ENCODE results near the gene TMEM178A.

TMEM178A gene

DNA sequence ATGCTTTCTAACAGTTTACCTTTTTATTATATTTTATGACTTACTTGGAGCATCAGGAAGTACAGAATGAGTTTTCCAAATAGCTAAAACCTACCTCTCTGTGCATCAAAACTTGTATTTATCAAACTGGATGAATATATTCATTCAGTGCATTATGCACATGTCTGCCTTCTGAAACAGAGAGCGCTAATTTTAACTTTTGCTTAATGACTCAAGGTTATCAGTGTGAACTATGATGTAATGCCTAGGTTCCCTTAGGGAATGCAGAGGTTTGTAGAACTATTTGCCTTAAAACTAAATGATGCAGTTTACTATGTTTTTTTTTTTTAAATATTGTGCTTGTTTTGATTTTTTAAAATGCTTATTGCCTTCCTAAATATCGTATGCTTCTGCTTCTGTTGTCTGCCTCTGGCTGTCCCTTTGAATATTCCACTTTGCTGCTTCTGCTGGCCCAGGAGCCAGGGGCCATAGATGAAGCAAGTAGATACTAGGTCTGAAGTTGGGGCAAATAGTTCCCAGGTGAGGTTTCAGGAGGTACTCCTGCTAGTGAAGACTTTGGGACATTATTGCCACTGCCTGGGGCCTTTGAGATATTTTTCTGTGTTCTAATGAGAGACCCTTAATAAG is 16.5 kb downstream of the TMEM178A start:
- no peak for DNase-seq

DNA sequence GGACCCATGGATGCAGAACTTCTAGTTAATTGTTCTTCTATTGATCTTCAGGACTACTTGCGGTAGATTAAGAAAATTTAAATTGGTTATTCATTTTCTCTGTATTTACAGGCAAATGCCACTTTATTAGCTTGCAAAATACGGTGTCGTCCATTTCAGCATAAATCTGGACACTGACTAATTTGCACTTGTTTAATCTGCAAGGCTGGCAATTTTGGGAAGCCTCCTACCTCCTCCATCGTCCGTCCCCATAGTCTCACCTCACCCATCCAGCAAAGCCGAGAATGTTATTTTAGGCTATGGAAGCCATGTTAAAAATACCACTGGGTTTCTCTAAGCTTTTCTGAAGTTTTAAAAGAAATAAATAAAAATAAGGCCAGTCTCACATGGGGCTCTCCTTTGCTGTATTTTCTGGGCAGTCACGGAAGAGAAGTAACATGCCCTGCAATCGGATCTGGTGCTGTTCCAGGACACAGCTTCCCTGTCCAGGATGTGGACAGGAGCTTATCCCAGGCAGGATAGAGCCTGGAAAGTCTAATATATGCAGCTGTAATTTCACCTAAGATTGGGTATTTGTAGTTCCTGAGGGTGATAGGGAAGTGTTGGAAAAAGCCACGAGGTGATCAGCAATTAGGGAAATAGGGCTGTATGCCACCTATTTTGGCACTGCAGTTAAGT is 17.4 kb downstream of the TMEM178A start:
- no peak for DNase-seq

DNA sequence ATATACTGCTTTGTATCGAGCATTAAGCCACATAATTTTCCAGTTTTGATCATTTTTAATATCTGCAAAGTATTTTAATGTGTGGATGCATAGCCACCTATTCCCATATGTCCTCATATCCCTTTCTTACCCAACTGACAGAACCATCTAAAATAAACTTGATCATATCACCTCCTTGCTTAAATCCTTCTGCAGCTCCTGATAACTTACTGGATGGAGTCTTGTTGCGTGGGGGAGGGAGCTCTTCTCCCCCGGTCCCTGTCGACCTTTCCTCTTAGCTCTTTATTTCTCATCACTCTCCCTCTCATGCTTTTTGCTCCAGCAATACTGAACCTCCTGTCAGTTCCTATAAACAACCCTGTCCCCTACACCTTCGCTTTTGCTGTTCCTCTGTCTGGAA is 18.7 kb downstream of the TMEM178A start:
- no peak for DNase-seq

DNA sequence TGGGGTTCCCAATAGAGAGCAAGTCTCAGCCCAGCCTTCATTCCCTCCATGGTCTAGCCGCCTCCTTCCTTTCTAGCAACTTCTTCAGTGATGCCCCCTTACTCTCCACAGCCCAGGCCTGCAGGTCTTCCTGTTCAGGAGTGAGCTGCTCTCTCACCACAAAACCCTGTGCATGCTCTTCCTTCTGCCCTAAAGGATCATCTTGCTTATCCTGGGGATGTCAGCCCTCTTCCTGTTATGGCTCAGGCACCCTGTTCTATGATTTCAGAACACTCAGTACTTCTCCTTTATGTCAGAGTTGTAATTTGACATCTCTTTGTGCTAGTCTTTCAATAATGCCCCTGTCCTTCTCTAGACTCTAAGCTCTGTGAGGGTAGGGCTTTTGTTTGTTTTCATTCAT is 19.4 kb downstream of the TMEM178A start:
- no peak for DNase-seq

DNA sequence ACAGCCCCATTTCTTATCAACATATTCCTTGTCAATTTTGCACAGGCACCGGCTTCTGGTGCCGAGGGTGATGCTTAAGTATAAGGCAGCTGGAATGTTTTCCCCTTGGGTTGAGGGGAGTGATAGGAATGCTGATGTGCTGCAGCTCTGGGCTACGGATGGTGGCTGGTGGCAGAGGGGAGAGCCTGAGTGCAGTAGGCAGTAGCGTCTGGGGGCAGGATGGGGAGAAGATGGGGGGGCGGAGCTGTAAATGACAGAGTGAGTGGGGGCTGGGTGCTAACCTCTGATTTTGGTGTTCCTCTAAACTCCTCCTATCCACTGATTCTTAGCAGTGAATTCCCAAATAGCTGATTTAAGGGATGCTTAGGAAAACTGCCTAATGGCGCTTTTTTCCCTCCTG is 20.7 kb downstream of the TMEM178A start:
- no peak for DNase-seq

DNA sequence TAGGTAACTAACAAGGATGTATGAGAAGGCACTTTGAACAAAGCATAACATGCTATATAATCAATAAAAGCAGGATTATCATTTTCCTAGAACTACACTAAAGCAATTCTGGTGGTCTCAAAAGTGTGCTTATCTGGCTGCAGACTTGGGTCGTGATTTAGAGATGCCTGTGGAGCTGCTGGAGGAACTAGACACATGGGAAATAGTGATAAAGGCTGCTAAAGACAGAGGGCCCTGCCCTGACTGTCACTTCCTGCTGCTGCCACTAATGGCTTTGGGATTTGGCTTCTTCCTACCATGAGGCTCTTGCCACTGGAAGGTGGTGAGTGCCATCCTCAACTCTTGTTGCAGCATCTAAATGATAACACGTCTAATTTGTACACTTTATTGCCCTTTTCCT is 22.5 kb downstream of the TMEM178A start:
- DNase-seq = no peak

DNA sequence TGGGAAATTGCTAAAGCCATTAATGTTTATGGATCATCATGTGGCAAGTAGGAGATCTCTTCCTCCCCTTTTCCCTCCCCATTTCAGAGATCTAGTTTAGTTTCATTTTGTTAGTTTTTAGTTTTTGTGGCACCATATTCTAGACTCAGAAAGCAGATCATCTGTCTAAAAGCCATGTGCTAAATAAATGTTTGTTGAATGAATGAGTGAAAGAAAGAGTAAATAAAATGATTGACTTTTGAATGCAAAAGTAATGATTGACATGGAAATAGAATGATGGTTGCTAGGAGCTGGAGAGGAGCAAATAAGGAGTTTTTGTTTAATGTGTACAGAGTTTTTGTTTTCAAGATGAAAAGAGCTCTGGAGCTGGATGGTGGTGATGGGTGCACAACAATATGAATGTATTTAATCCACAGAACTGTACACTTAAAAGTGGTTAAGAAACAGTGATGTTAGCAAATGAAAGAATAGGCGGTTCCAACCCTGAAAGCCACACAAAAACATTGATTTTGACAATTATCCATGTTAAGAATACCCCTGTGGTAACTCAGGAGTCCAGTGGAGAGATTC is 23.6 kb downstream of the TMEM178A start:
- no peak for DNase-seq

DNA sequence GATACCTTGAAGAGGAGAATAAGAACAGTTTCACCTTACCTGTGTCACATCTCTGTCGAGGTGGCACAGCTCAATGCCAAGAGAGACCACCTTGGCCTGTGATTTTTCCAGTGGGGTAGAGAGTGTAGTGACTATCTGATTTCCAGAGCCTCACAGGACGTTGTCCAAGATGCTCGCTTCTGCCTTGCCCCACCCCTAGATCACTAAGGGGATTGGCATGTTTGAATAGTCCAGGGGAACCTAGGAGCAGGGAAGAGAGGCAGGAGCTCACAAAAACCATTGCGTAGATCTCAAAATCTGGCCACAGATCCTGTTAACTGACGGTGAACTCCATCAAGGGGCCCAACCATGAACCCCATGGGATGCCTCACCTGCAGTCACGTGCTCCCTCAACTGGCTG is 24.2 kb downstream of the TMEM178A start:
- DNase-seq = no peak

DNA sequence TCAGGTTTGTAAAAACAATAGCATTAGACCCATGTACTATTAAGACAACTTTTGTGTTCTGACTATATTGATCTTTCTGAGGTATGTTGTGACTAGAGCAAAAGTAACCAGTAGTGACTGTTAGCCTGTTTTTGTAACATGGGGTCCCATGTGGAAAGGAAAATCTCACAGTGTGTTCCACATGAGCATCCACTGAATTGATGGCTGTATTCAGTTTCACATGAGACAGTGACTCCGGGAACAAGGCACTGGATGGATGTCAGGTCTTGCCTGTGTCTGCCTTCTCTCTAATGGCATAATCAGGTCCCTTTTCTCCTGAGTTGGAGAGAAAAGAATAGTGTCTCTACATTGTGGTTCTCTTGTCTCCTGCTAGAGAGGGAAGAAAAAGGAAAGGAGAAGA is 27.5 kb downstream of the TMEM178A start:
- no peak for DNase-seq

DNA sequence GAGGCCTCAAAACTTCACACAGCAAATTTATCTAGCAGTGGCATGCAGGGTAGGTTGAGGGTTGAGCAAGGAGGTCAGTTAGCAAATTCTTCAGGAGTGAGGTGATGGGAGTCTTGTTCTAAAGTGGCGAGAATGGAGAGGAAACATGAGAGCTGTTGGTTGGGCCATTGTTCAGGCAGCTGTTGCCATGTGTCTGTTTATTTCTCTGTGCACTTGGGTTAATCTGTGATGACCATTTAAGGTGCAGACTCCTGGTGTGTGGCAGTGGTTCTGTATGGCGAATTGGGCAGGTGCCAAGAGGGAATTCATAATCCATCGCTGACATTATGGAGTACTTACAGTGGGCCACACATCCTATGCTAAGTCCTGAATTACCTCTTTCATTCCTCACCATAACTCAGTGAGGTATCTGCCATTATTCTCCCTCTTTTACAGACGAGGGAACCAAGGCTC is 30.4 kb downstream of the TMEM178A start:
- DNase-seq = no peak

DNA sequence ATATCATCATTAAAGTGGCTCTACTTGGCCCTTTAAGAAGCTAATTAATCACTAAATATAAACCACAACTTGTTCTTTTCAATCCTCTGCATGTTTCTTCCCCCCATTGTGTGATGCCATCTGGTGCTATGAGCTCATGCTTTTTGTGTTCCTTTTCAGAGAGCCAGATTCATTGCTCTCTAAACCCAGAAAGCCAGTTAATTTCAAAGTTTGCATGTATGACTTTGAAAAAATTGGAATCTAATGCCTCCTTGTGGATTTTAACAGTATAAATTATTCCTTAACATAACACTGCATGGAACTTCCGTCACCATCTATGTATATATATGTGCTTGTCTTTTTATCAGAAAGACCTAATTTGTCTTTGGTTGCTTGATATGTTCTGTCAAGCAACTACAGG is 31.1 kb downstream of the TMEM178A start:
- no peak for DNase-seq

DNA sequence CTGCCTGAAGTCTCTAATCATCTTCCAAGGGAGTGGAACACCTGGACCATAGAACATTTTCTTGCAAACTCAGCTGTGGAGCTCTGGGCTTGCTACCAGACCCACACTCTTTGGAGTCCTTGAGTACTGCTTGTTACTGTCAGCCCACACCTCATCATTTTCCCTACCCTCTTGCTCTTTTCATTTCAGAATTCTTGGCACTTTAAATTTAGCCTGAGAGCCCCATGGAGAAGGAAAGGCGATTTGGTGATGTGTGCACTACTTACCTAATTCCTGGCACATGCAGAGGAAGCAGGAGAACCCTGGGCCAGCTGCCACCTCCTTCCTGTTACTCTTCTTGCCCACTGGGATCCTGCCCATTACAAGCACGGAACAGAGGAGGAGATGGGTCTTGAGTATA is 31.7 kb downstream of the TMEM178A start:
- DNase-seq = no peak

DNA sequence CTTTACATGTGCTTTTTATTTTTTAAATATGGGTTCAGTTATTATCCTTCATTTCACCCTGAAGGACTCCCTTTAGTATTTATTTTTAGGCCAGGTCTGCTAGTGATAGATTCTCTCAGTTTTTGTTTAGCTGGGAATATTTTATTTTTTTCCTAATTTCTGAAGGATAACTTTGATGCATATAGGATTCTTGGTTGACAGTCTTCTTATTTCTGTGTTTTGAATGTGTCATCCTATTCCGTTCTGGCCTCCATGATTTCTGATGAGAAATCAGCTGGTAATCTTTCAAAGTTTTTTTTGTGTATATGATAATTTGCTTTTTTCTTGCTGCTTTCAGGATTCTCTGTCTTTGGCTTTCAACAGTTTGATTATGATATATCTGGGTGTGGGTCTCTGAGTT is 35.4 kb downstream of the TMEM178A start:
- no peak for DNase-seq

DNA sequence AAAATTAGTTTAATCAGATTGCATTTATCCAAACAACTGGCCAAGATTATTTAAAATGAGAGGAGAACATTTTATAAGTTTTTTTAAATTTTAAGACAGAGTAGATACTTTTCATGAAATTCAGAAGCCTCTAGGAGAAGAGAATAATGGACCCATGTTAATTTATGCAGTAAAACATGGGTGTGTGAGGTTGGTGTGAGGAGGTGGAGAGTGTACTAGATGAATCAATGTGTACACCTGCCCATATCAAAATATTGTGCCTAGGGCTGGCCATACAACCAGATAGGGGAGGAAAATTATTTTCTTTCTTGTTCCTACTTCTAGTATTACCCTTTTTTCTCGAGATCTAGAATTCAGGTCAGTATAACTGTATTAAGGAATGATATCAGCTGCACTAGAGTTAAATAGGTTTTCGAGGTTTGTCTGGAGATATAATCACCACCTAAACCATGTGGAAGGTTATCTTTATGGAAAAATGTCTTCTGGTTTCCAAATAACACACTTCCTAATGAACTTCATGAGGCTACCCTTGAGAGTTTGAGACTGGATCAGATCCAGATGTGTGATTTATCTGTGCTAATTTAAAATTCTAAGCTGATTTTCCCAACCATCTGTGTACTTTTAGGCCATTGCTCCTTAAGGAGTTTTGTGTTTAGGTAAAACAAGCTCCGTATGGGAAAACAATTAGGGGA is 37.6 kb downstream of the TMEM178A start:
- no peak for DNase-seq

DNA sequence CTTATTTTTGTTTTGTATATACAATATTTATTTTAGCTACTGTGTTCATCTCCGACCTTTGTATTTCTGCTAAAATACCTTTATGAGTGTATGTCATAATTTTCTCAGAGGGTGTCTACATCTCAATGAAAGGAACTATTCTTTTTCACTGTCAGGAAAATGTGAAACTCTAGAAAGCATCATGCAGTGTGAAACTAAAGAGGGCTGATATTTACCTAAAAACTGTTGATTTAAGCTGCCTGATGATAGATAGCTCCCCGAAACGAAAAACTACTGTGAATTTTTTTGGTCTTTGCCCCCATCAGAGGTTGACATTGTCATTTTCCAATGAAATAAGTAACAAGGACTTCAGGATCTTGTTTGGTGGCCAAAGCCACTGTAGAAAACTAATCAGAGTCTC is 38.8 kb downstream of the TMEM178A start:
- DNase-seq = no peak

DNA sequence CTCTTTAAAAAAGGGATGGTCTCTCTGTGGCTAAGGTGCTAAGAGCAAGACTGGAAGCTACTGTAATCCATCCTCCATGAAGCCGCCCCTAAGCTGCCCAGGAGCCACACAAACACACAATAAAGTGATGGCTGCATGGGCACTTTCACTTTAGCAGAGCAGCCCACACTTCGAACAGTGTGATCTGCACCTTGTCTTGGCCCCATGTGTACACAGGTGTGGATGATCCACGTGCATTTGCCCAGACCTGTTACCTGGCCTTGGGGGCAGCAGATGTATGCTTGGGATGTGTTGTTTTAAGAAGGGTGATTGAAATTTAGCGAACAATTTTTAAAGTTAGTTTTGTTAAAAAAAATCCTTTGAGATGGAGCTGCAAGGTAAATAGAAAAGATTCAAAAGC is 39.9 kb downstream of the TMEM178A start:
- no peak for DNase-seq

DNA sequence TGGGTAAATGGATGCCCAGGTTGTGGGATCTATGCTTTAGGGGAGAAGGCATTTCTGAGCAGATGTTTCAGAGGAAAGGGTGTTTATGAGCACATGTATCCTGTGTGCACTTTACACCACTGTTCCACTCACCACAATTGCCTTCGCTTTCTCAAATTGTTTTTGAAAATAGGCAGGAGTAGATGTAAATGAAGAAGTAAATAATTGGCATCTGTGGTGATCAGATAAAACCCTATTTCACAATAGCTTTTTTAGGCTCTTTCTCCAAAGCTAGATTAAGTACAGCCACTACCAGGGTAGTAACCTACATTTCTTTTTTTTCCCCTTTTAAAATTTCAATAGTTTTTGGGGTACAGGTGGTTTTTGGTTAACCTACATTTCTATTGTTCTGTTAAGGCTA is 40.6 kb downstream of the TMEM178A start:
- no peak for DNase-seq

DNA sequence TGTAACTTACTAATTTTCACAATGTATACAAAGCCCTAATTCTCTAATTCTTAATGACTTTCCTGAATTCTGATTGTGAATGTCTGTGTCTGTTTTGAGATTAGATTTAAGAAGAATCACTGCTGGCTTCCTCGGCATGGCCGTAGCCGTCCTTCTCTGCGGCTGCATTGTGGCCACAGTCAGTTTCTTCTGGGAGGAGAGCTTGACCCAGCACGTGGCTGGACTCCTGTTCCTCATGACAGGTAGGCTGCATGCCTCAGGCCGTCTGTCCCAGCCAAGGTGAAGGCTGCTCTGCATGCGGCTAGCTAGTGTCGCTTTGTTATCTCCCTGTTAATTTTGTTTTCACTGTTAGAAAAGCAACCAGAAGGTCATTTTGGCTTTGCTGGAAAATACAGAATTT is 41.2 kb downstream of the TMEM178A start:
- no peak for DNase-seq

DNA sequence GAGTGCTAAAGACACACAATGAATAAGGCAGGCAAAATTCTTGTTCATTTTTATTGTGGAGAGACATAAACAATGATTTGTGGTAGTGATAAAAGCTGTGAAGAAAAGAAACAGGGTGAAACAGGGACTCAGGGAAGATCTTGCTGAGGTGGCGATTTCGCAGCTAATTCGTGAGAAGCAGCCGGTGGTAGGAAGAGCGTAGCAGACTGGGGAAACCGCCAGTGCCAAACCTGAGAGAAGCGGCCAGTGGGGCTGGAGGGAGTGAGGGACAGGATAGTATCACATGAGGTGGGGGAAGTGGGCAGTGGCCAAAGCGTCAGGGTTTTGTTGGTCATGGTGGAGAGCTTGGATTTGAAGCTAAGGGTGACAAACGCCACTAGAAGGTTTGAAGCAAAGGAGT is 42.3 kb downstream of the TMEM178A start:
- DNase-seq = no peak

DNA sequence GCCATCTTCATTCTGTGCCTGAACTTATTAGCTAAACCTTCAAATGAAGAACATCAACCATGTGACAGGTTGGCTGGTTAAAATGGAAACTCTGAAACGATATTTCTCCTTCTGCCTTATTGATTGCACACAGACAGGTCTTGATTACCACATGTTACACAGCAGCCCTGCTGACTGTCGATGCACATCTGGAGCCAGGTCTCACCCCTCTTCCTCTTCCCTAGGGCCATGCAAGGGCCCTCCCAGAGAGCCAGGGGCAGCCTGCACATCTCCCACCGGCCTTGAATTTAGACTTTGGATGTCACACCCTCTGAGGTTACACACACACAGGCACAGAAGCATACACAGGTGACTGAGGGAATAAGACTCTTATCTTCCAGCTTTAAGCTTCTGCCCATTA is 45.1 kb downstream of the TMEM178A start:
- DNase-seq = no peak

DNA sequence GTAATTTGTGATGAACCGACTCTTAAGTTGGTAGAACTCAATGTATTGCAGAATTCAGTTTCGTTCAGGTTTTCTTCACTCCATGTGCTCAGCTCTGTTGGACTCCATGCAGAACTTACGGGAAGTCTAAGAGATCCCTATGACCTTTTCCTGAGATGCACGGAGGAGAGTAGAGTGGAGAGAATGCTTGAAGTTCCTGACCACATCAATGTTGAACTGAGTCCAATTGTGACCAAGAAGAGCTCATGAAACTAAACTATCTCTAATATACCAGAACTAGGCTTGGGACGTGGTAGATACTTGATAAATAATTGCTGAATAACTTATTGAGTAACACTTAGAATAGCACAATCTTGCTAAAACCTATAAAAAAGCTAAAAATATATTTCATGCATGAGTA is 47.2 kb downstream of the TMEM178A start:
- no peak for DNase-seq

DNA sequence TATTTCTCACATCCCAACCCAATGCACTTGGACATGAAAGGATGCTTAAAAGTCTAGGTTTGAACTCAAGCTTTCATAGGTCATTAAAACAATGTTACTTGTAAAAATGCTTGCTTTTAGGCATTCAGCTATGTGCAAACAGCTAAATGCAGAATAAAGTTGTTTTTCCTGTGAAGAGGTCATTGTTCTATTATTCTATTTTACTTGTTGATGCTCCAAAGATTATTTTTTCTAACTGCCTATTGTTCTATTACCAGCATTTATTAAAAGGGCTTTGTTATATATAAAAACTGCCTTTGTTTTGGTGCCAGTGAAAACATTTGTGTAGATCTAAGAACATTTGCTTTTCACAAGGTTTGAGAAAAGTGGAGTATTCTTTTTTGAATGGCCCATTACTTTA is 49.4 kb downstream of the TMEM178A start:
- no peak for DNase-seq

DNA sequence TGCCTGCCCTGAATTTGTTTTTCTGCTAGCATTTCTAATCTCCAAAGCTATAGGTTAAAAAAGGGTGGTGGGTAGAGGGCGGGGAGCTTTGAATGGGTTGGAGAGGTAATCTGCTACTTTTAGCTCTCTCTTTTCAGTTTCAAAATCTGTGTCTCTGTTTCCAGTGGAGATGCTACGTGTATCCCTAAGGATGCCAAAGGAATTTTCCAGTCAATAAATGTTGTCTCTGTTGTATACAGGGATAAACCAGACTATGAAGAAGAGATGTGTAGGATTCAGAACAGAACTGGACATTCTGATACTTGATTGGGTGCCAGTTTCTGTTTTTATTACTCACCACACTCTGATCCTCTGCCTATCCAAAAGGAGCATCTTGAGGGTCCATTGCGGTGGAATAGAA is 50.1 kb downstream of the TMEM178A start:
- no peak for DNase-seq

DNA sequence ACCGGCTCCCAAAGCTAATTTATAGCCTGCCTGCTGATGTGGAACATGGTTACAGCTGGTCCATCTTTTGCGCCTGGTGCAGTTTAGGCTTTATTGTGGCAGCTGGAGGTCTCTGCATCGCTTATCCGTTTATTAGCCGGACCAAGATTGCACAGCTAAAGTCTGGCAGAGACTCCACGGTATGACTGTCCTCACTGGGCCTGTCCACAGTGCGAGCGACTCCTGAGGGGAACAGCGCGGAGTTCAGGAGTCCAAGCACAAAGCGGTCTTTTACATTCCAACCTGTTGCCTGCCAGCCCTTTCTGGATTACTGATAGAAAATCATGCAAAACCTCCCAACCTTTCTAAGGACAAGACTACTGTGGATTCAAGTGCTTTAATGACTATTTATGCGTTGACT is 51.4 kb downstream of the TMEM178A start:
- no peak for DNase-seq
